ENCODE data around the gene ROBO1. TPM values are rescaled to one million over a fixed set of nuclear protein-coding genes. Genes with fewer than 3 reads are reported as not detected.

Gene ROBO1
- total RNA-seq, 1 donor from 2014 or later = 71.7 TPM

GRCh38 chr3:79726786-79727185, 41.0 kb downstream of the ROBO1 start:
- Mint-ChIP-seq H3K27ac (ENCODE audit: unreplicated experiment) (no peak overlapping the region), H3K36me3 (ENCODE audit: low read depth, unreplicated experiment) (no peaks in the 10 kb centered on the region), H3K4me3 (ENCODE audit: unreplicated experiment) (no peak overlapping the region), H3K4me1 (ENCODE audit: low read depth, unreplicated experiment) (peaks cover 4% of the 10 kb centered on the region), H3K27me3 (ENCODE audit: low read depth, unreplicated experiment) (no peaks in the 10 kb centered on the region), H3K9me3 (ENCODE audit: unreplicated experiment) (no peaks in the 10 kb centered on the region)
- H3K79me2 ChIP-seq (ENCODE audit: insufficient read depth, low read length) = no peaks in the 10 kb centered on the region
- H3K27me3 ChIP-seq (ENCODE audit: insufficient read depth, low read length) = no peaks in the 10 kb centered on the region
- no peak overlapping the region for H3K4me3 ChIP-seq (ENCODE audit: insufficient read depth, low read depth, low read length)
- H3K36me3 ChIP-seq (ENCODE audit: insufficient read depth, low read length) = no peaks in the 10 kb centered on the region
- no peak overlapping the region for H3K4me2 ChIP-seq (ENCODE audit: low read length)
- no peaks in the 10 kb centered on the region for H3K9me3 ChIP-seq (ENCODE audit: insufficient read depth, low read depth, low read length)
- TF ChIP-seq EZH2 (IDR thresholded peaks at IDR 0.05; ENCODE audit: insufficient read depth, low read length) (no peak), CTCF (IDR thresholded peaks at IDR 0.05; ENCODE audit: insufficient read depth, low read depth, low read length) (no peak)
- DNase-seq (ENCODE audit: low read depth) (no peak), FAIRE-seq (no peak)
- H4K20me1 ChIP-seq (ENCODE audit: insufficient read depth, low read length) = no peaks in the 10 kb centered on the region
- H3K9ac ChIP-seq (ENCODE audit: low read length) = no peak overlapping the region
- H3K27ac ChIP-seq (ENCODE audit: low read depth, low read length) = no peak overlapping the region
- H3K4me1 ChIP-seq (ENCODE audit: insufficient read depth, low read length) = no peaks in the 10 kb centered on the region
- no peak overlapping the region for H2AFZ ChIP-seq (ENCODE audit: low read depth, low read length)

GRCh38 chr3:79724206-79724605, 43.6 kb downstream of the ROBO1 start:
- Mint-ChIP-seq H3K9me3 (ENCODE audit: unreplicated experiment) (no peaks in the 10 kb centered on the region), H3K4me3 (ENCODE audit: unreplicated experiment) (no peak overlapping the region), H3K4me1 (ENCODE audit: low read depth, unreplicated experiment) (no peaks in the 10 kb centered on the region), H3K36me3 (ENCODE audit: low read depth, unreplicated experiment) (no peaks in the 10 kb centered on the region), H3K27ac (ENCODE audit: unreplicated experiment) (no peak overlapping the region), H3K27me3 (ENCODE audit: low read depth, unreplicated experiment) (no peaks in the 10 kb centered on the region)
- Histone ChIP-seq H3K4me3 (ENCODE audit: insufficient read depth, low read depth, low read length) (no peak overlapping the region), H3K4me2 (ENCODE audit: low read length) (no peak overlapping the region), H3K27me3 (ENCODE audit: insufficient read depth, low read length) (no peaks in the 10 kb centered on the region), H3K36me3 (ENCODE audit: insufficient read depth, low read length) (no peaks in the 10 kb centered on the region), H3K9me3 (ENCODE audit: insufficient read depth, low read depth, low read length) (no peaks in the 10 kb centered on the region), H3K27ac (ENCODE audit: low read depth, low read length) (no peak overlapping the region), H3K4me1 (ENCODE audit: insufficient read depth, low read length) (no peaks in the 10 kb centered on the region), H3K79me2 (ENCODE audit: insufficient read depth, low read length) (no peaks in the 10 kb centered on the region), H4K20me1 (ENCODE audit: insufficient read depth, low read length) (no peaks in the 10 kb centered on the region), H2AFZ (ENCODE audit: low read depth, low read length) (no peak overlapping the region), H3K9ac (ENCODE audit: low read length) (no peak overlapping the region)
- TF ChIP-seq CTCF (IDR thresholded peaks at IDR 0.05; ENCODE audit: insufficient read depth, low read depth, low read length) (no peak), EZH2 (IDR thresholded peaks at IDR 0.05; ENCODE audit: insufficient read depth, low read length) (no peak)
- no peak for DNase-seq (ENCODE audit: low read depth)
- no peak for FAIRE-seq

- Histone ChIP-seq H3K27ac (ENCODE audit: low read depth, low read length) (no peak overlapping the region), H3K9me3 (ENCODE audit: insufficient read depth, low read depth, low read length) (no peaks in the 10 kb centered on the region), H3K4me1 (ENCODE audit: insufficient read depth, low read length) (no peaks in the 10 kb centered on the region), H3K9ac (ENCODE audit: low read length) (no peak overlapping the region), H3K27me3 (ENCODE audit: insufficient read depth, low read length) (no peaks in the 10 kb centered on the region), H3K36me3 (ENCODE audit: insufficient read depth, low read length) (no peaks in the 10 kb centered on the region), H2AFZ (ENCODE audit: low read depth, low read length) (no peak overlapping the region), H3K4me3 (ENCODE audit: insufficient read depth, low read depth, low read length) (no peak overlapping the region), H3K4me2 (ENCODE audit: low read length) (no peak overlapping the region), H4K20me1 (ENCODE audit: insufficient read depth, low read length) (no peaks in the 10 kb centered on the region), H3K79me2 (ENCODE audit: insufficient read depth, low read length) (no peaks in the 10 kb centered on the region)
- no peaks in the 10 kb centered on the region for H3K4me1 Mint-ChIP-seq (ENCODE audit: low read depth, unreplicated experiment)
- no peak overlapping the region for H3K27ac Mint-ChIP-seq (ENCODE audit: unreplicated experiment)
- FAIRE-seq = no peak
- H3K4me3 Mint-ChIP-seq (ENCODE audit: unreplicated experiment) = no peak overlapping the region
- no peaks in the 10 kb centered on the region for H3K36me3 Mint-ChIP-seq (ENCODE audit: low read depth, unreplicated experiment)
- no peak for DNase-seq (ENCODE audit: low read depth)
- TF ChIP-seq CTCF (IDR thresholded peaks at IDR 0.05; ENCODE audit: insufficient read depth, low read depth, low read length) = no peak
- TF ChIP-seq EZH2 (IDR thresholded peaks at IDR 0.05; ENCODE audit: insufficient read depth, low read length) = no peak
- H3K27me3 Mint-ChIP-seq (ENCODE audit: low read depth, unreplicated experiment) = no peaks in the 10 kb centered on the region
- H3K9me3 Mint-ChIP-seq (ENCODE audit: unreplicated experiment) = no peaks in the 10 kb centered on the region
These were observed 77.7 kb downstream of the ROBO1 start for GRCh38 chr3:79690072-79690471.
